HepG2 (cell line): ENCODE data around the gene SMAP2. TPM values are rescaled to one million over a fixed set of nuclear protein-coding genes. Genes with fewer than 3 reads are reported as not detected.

ENCODE experiments used
- KLF12 ChIP-seq: sonication (generic); formaldehyde crosslinking; IDR thresholded peaks from 2 replicates; pipeline ENCODE4 v1.4.0; 2020; ENCODE audit warnings: missing genetic modification reagents, borderline replicate concordance
- MYNN ChIP-seq: sonication (generic); formaldehyde crosslinking; IDR thresholded peaks from 2 replicates; pipeline ENCODE4 v1.4.0; 2020; ENCODE audit warnings: mild to moderate bottlenecking, low read depth, missing genetic modification reagents
- RXRB ChIP-seq: IDR thresholded peaks from 2 replicates; pipeline ENCODE4 v1.6.1; 2016; ENCODE audit warnings: borderline replicate concordance, missing genetic modification reagents, missing compliant biosample characterization
- polyA plus RNA-seq, 8 experiments: library from polyadenylated mRNA; depleted of rRNA in 3 of 8; stranded (reverse) in 7 of 8; unstranded in 1 of 8; fragments of >200 nt; fragmentation: Illumina TruSeq in 4 of 8; extraction: Trizol in 4 of 8; gene quantifications; 2 replicates each; pipeline versions ENCODE4 v1.2.1 to v1.2.3, GENCODE V29; 2011 to 2016; ENCODE audit warnings: low read depth in 4 of 8, missing spikeins in 1 of 8, mixed read lengths in 1 of 8; ENCODE audit not compliant: insufficient read depth in 1 of 8
- total RNA-seq, 5 experiments: library from RNA; depleted of rRNA; stranded (reverse); fragments of >200 nt; fragmentation: Illumina TruSeq; extraction: Trizol; gene quantifications; 2 replicates each; pipeline ENCODE4 v1.2.3, GENCODE V29; 2016; ENCODE audit warnings: low read depth in 1 of 5
- TF ChIP-seq, protein P1 (sequence below): sonication (generic); formaldehyde crosslinking; IDR thresholded peaks from 2 replicates; pipeline ENCODE4 v1.4.0; 2020; ENCODE audit warnings: mild to moderate bottlenecking, missing genetic modification reagents
- TF ChIP-seq, protein P2 (sequence below): sonication (generic); formaldehyde crosslinking; conservative IDR thresholded peaks from 2 replicates; pipeline ENCODE4 v1.4.0; 2020; ENCODE audit warnings: missing genetic modification reagents
- TF ChIP-seq, protein P3 (sequence below): sonication (generic); formaldehyde crosslinking; IDR thresholded peaks from 2 replicates; pipeline ENCODE4 v1.4.0; 2020; ENCODE audit warnings: missing genetic modification reagents

The SMAP2 gene
- total and polyA plus RNA-seq, 2 of the 13 experiments (the other 11 are each of a cell fraction or from before 2014, with no cell fraction given), result 19.0 to 22.3 TPM

DNA sequence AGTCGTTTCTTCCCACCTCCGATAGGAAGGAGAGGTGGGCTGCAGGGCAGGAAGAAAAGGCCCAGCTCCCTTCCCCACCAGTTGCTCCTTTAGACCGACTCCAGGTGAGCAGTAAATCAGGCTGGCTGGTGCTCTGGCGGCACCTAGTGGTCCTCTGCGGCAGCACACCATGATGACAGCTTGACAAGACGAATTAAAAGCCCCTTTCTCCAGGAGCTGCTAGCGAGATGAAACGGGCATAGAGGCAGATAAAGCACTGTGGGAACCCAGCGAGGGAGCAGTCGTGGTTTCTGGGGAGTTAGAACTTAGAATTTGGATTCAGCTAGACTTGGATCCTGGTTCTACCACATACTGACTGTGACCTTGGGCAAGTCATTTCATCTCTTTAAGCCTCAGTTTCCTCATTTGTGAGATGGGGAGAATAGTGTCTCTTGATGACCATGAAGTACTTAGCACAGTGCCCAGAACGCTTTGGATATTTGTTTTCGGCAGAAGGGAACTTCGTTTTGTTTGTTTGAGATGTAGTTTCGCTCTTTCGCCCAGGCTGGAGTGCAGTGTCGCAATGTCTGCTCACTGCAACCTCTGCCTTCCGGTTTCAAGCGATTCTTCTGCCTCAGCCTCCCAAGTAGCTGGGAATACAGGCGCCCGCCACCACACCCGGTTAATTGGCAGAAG, 34.6 kb upstream of the SMAP2 start (continued):
- TF ChIP-seq, protein P1, sequence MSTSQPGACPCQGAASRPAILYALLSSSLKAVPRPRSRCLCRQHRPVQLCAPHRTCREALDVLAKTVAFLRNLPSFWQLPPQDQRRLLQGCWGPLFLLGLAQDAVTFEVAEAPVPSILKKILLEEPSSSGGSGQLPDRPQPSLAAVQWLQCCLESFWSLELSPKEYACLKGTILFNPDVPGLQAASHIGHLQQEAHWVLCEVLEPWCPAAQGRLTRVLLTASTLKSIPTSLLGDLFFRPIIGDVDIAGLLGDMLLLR, result no peak
- TF ChIP-seq, protein P2, sequence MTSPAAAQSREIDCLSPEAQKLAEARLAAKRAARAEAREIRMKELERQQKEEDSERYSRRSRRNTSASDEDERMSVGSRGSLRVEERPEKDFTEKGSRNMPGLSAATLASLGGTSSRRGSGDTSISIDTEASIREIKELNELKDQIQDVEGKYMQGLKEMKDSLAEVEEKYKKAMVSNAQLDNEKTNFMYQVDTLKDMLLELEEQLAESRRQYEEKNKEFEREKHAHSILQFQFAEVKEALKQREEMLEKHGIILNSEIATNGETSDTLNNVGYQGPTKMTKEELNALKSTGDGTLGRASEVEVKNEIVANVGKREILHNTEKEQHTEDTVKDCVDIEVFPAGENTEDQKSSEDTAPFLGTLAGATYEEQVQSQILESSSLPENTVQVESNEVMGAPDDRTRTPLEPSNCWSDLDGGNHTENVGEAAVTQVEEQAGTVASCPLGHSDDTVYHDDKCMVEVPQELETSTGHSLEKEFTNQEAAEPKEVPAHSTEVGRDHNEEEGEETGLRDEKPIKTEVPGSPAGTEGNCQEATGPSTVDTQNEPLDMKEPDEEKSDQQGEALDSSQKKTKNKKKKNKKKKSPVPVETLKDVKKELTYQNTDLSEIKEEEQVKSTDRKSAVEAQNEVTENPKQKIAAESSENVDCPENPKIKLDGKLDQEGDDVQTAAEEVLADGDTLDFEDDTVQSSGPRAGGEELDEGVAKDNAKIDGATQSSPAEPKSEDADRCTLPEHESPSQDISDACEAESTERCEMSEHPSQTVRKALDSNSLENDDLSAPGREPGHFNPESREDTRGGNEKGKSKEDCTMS (CRISPR knock-in tag), result no peak
- TF ChIP-seq KLF12 (CRISPR knock-in tag) (no peak), RXRB (0 out of 2 replicates have a peak, but pooled peaks have one; percentile 30), MYNN (CRISPR knock-in tag) (no peak)
- TF ChIP-seq, protein P3, sequence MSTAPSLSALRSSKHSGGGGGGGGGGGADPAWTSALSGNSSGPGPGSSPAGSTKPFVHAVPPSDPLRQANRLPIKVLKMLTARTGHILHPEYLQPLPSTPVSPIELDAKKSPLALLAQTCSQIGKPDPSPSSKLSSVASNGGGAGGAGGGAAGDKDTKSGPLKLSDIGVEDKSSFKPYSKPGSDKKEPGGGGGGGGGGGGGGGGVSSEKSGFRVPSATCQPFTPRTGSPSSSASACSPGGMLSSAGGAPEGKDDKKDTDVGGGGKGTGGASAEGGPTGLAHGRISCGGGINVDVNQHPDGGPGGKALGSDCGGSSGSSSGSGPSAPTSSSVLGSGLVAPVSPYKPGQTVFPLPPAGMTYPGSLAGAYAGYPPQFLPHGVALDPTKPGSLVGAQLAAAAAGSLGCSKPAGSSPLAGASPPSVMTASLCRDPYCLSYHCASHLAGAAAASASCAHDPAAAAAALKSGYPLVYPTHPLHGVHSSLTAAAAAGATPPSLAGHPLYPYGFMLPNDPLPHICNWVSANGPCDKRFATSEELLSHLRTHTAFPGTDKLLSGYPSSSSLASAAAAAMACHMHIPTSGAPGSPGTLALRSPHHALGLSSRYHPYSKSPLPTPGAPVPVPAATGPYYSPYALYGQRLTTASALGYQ (CRISPR knock-in tag), result no peak
